Measurements from ENCODE around the gene WEE2. TPM values are rescaled to one million over a fixed set of nuclear protein-coding genes. Genes with fewer than 3 reads are reported as not detected.

WEE2 gene
- 0.10 and 0.12 TPM in 2 replicates for total RNA-seq

DNA sequence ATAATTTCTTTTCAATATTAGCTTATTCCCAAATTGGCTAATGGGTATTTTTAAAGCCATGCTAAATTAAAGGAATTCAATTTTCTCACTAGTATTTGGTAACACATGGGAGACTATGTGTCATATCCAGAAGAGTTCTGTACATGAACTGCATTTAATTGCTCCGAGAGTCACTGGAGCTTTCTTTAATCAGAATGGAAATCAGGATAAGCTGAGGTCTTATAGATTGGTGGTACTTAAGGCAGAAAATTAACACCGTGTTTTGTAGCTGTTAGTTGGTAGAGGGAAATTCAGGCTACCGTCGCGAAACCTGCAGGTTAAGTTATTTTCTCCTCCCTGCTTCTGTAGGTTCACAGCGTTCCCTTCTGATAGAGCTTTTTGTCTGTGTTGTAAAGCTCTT, at the start of gene WEE2:
Gene WEE2, plus strand, starts transcription at position 3 of the 400 bp plus-strand sequence. CDS start 406 bp downstream, outside the sequence.
- H3K4me1 Mint-ChIP-seq (ENCODE audit: low read depth), result peaks cover 12% of the 10 kb centered on the region
- H3K9me3 Mint-ChIP-seq, result no peaks in the 10 kb centered on the region
- H3K36me3 Mint-ChIP-seq (ENCODE audit: low read depth), result no peaks in the 10 kb centered on the region
- no peak within 1 kb of the TSS for H3K4me3 Mint-ChIP-seq
- H3K27me3 Mint-ChIP-seq (ENCODE audit: insufficient read depth), result peaks cover 8% of the 10 kb centered on the region
- no peak for DNase-seq (ENCODE audit: low spot score)
- intact Hi-C loops (cut with micrococcal nuclease), result no loop called here
- H3K27ac Mint-ChIP-seq, result no peak within 1 kb of the TSS

GRCh38 chr7:141659501-141659900, 48.7 kb upstream of the WEE2 start:
- no peak for DNase-seq (ENCODE audit: low spot score)
- Mint-ChIP-seq H3K27ac (no peak overlapping the region), H3K9me3 (no peaks in the 10 kb centered on the region), H3K27me3 (ENCODE audit: insufficient read depth) (no peaks in the 10 kb centered on the region), H3K36me3 (ENCODE audit: low read depth) (peaks cover 44% of the 10 kb centered on the region), H3K4me1 (ENCODE audit: low read depth) (peaks cover 46% of the 10 kb centered on the region), H3K4me3 (no peak overlapping the region)
- intact Hi-C loops (cut with micrococcal nuclease), result no loop called here

DNA sequence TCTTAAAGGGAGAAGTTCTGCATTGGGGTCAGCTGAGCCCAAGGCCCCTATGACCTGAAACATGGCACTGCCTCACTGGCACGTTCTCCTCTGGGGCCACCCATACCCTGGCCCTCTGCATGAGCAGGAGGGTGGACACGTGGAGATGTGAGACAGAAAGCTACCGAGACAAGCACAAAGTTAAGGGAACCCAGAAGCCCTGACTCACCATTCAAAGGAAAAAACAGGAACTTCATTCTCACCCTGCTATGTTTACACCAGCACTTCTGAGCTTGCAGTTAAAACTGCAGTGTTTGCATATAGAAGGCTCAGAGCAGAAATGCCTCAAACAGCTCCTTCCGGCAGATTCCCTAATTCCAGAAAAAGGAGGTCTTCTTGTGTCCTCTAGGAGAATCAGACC, 47.9 kb upstream of the WEE2 start:
- no peaks in the 10 kb centered on the region for H3K9me3 Mint-ChIP-seq
- peaks cover 38% of the 10 kb centered on the region for H3K36me3 Mint-ChIP-seq (ENCODE audit: low read depth)
- no peak for DNase-seq (ENCODE audit: low spot score)
- intact Hi-C loops (cut with micrococcal nuclease), result no loop called here
- H3K4me3 Mint-ChIP-seq, result no peak overlapping the region
- no peak overlapping the region for H3K27ac Mint-ChIP-seq
- peaks cover 41% of the 10 kb centered on the region for H3K4me1 Mint-ChIP-seq (ENCODE audit: low read depth)
- H3K27me3 Mint-ChIP-seq (ENCODE audit: insufficient read depth), result no peaks in the 10 kb centered on the region

- Mint-ChIP-seq H3K27me3 (ENCODE audit: insufficient read depth) (no peaks in the 10 kb centered on the region), H3K4me1 (ENCODE audit: low read depth) (peaks cover 41% of the 10 kb centered on the region)
- intact Hi-C loops (cut with micrococcal nuclease), result no loop called here
Observed at GRCh38 chr7:141663081-141663849, 44.9 kb upstream of the WEE2 start.

GRCh38 chr7:141664450-141664849, 43.7 kb upstream of the WEE2 start:
- intact Hi-C loops (cut with micrococcal nuclease), result no loop called here
- peak overlapping the region; percentile 21 for H3K27ac Mint-ChIP-seq

More at GRCh38 chr7:141663081-141663849, 44.9 kb upstream of the WEE2 start:
- Mint-ChIP-seq H3K9me3 (no peaks in the 10 kb centered on the region), H3K27ac (peak overlapping the region; percentile 65), H3K4me3 (no peak overlapping the region), H3K36me3 (ENCODE audit: low read depth) (peaks cover 44% of the 10 kb centered on the region)
- no peak for DNase-seq (ENCODE audit: low spot score)

DNA sequence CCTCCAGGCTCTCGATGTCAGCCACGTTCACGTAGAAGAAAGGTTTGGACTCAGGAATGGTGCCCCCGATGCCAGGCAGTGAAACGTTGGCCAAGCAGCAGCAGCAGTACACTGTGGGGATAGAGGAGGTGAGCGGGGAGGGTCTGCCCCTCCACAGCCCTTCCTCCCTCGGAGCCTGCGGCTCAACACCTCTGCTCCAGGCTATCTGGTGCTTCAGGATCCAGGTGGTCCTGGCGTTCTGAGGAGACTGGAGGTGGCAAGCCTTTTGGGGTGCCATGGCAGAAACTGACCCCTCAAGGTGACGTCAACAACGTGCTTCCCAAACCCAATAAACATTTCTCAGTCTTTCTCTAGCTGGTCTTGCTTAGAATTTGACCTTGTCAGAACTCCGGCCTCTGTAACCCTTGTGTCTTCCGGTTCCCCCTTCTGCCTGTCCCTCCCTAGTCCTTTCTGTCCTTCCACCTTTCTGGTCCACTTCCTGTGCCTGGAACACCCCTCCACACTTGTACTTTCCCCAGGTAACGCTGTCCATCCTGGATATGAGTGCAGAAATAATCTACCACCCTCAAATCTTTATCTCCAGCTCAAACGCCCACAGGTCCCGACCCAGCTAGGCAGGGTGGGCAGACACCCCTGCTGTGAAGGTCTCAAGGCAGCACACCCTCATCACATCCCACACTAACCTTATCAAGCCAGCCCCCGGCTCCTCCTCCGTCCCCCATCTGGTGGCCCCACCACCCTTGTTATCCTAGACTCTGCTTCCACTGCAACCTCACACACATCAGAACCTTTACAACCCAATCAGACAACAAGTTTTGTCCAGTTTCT, 42.7 kb upstream of the WEE2 start:
- H3K36me3 Mint-ChIP-seq (ENCODE audit: low read depth), result peaks cover 45% of the 10 kb centered on the region

More at GRCh38 chr7:141664450-141664849, 43.7 kb upstream of the WEE2 start:
- DNase-seq (ENCODE audit: low spot score), result no peak
- Mint-ChIP-seq H3K9me3 (no peaks in the 10 kb centered on the region), H3K4me1 (ENCODE audit: low read depth) (peaks cover 41% of the 10 kb centered on the region), H3K36me3 (ENCODE audit: low read depth) (peaks cover 46% of the 10 kb centered on the region), H3K27me3 (ENCODE audit: insufficient read depth) (no peaks in the 10 kb centered on the region), H3K4me3 (no peak overlapping the region)

DNA sequence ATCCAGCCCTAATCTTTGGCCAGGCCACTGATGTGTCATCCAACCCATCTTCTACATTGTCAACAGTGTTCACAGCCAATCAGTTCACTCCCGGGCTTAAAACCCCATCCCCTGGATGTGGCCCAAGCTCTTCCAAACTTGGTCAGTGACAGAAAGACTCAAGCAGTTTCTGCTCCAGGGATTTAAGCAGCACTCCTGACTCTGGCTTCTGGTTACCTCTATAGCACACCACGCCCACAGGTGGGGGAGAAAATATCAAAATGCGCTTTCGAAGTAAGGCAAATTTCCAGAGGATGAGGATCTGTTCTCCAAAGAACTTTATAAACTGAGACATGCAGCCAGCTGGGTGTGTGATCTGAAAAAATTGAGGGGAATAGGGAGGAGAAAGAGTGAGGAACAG, 42.1 kb upstream of the WEE2 start:
- no peaks in the 10 kb centered on the region for H3K9me3 Mint-ChIP-seq
- H3K36me3 Mint-ChIP-seq (ENCODE audit: low read depth), result peaks cover 48% of the 10 kb centered on the region
- no peak overlapping the region for H3K4me3 Mint-ChIP-seq
- peaks cover 29% of the 10 kb centered on the region for H3K4me1 Mint-ChIP-seq (ENCODE audit: low read depth)
- no peak for DNase-seq (ENCODE audit: low spot score)
- no peaks in the 10 kb centered on the region for H3K27me3 Mint-ChIP-seq (ENCODE audit: insufficient read depth)
- peak overlapping the region; percentile 24 for H3K27ac Mint-ChIP-seq
- intact Hi-C loops (cut with micrococcal nuclease), result no loop called here

More for the DNA sequence above, 42.7 kb upstream of the WEE2 start:
- Mint-ChIP-seq H3K27me3 (ENCODE audit: insufficient read depth) (no peaks in the 10 kb centered on the region), H3K27ac (peak overlapping the region; percentile 32), H3K4me3 (no peak overlapping the region), H3K9me3 (no peaks in the 10 kb centered on the region), H3K4me1 (ENCODE audit: low read depth) (peaks cover 33% of the 10 kb centered on the region)
- intact Hi-C loops (cut with micrococcal nuclease), result no loop called here
- DNase-seq (ENCODE audit: low spot score), result no peak

DNA sequence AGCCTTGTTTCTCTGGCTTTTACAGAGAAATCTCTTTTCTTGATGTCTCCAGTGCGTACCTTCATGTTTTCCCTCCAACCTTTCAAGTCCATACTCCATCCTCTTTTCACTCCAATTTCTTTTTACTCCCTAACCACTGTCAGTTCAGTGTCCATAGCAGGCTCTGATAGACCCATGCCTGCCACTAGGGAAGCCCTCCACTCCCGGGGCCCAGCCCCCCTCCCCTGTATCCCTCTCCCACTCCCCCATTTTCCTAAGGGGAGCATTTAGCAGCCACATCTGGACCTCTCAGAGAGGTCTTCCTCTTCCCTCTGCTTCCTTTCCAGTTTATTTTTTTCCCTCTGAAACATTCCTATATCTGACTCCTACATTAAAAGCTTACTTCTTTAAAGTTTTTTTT, 39.3 kb upstream of the WEE2 start:
- H3K27ac Mint-ChIP-seq, result peak overlapping the region; percentile 45
- H3K4me1 Mint-ChIP-seq (ENCODE audit: low read depth), result peaks cover 5% of the 10 kb centered on the region
- H3K36me3 Mint-ChIP-seq (ENCODE audit: low read depth), result peaks cover 44% of the 10 kb centered on the region
- no peak overlapping the region for H3K4me3 Mint-ChIP-seq
- no peak for DNase-seq (ENCODE audit: low spot score)
- no peaks in the 10 kb centered on the region for H3K27me3 Mint-ChIP-seq (ENCODE audit: insufficient read depth)
- intact Hi-C loops (cut with micrococcal nuclease), result no loop called here
- no peaks in the 10 kb centered on the region for H3K9me3 Mint-ChIP-seq

DNA sequence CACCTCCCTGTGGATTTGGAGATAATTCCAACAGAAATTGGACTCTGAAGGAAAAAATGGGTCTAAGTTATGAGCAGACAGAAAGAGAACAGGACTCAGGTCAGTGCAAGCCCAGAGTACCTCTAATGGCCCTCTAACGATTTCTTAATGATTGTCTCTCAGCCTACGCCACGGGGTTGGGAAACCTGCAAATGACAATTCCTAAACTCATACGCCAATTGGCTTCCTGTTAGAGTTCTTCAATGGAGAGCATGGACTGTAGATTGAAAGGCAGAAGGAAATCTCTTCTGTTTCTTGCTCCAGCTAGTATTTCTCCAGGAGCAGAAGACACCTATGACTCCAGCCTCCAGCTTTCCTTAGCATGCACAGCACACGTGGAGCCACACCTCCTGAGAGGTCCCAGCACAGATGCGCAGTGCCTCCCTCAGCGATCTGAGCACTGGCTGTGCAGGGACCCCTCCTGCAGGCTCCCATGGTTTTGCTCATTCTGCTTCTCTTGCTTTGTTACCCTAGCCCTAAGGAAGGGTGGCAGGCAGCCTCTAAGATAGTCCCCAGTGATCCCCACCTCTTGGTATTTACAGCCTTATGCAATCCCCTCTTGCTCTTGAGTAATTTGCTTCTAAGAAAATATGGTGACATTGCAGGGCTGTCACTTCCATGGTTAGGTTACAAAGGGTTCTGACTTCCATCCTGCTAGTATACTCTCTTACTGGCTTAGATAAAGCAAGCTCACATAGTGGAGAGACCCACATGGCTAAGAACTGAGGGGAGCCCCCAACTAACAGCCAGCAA, 36.3 kb upstream of the WEE2 start:
- H3K4me3 Mint-ChIP-seq, result no peak overlapping the region
- no peak overlapping the region for H3K27ac Mint-ChIP-seq
- no peaks in the 10 kb centered on the region for H3K27me3 Mint-ChIP-seq (ENCODE audit: insufficient read depth)
- DNase-seq (ENCODE audit: low spot score), result no peak
- peaks cover 38% of the 10 kb centered on the region for H3K36me3 Mint-ChIP-seq (ENCODE audit: low read depth)
- H3K4me1 Mint-ChIP-seq (ENCODE audit: low read depth), result peaks cover 30% of the 10 kb centered on the region
- intact Hi-C loops (cut with micrococcal nuclease), result no loop called here
- no peaks in the 10 kb centered on the region for H3K9me3 Mint-ChIP-seq

GRCh38 chr7:141673346-141673745, 34.8 kb upstream of the WEE2 start:
- Mint-ChIP-seq H3K36me3 (ENCODE audit: low read depth) (peaks cover 34% of the 10 kb centered on the region), H3K9me3 (no peaks in the 10 kb centered on the region), H3K4me1 (ENCODE audit: low read depth) (peaks cover 34% of the 10 kb centered on the region), H3K27ac (no peak overlapping the region), H3K4me3 (no peak overlapping the region), H3K27me3 (ENCODE audit: insufficient read depth) (no peaks in the 10 kb centered on the region)
- DNase-seq (ENCODE audit: low spot score), result no peak
- intact Hi-C loops (cut with micrococcal nuclease), result no loop called here

DNA sequence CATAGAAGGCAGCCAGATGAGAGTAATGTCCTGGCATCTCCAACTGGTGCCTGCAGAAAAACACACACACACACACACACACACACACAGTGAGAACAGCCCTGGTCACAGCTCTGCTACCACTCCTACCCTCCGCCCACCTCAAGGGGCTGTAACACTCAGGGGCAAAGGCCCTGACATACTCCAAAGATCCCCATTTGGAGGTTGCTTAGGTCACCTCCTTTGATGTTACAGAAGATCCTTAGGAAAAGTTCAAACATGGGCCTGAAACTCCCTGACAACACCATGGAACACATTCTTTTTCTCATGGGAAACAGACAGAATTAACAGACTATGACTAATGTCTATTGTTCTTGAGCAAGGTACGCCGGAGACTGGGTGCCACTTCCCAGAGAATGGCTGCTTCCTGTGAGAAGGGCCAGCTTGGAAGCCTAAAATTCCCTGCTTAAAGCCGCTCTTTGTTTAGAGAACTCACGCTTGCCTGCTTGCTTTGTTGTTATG, 33.9 kb upstream of the WEE2 start:
- Mint-ChIP-seq H3K27ac (peak overlapping the region; percentile 11), H3K4me3 (no peak overlapping the region), H3K27me3 (ENCODE audit: insufficient read depth) (no peaks in the 10 kb centered on the region), H3K36me3 (ENCODE audit: low read depth) (peaks cover 32% of the 10 kb centered on the region), H3K4me1 (ENCODE audit: low read depth) (peaks cover 43% of the 10 kb centered on the region), H3K9me3 (no peaks in the 10 kb centered on the region)
- intact Hi-C loops (cut with micrococcal nuclease), result no loop called here
- no peak for DNase-seq (ENCODE audit: low spot score)

DNA sequence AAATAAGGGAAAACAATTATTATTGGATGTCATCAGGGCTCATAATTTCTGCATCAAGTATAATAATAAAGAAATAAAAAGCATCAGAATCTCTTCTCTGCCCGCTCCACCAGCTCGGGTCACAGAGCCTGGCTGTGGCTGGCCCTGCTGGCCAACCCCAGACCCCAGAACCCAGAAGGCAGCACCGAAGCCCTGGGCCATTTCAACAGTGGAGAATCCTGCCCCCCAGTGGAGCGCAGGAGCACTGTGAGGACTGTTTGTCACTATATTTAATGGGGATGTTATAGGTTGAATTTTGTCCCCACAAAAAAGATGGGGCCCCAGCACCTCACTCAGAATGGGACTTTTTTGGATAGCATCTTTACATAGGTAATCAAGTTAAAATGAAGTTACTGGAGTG, 33.5 kb upstream of the WEE2 start:
- DNase-seq (ENCODE audit: low spot score), result no peak
- Mint-ChIP-seq H3K36me3 (ENCODE audit: low read depth) (peaks cover 32% of the 10 kb centered on the region), H3K27ac (peak overlapping the region; percentile 75), H3K4me3 (no peak overlapping the region), H3K27me3 (ENCODE audit: insufficient read depth) (no peaks in the 10 kb centered on the region), H3K4me1 (ENCODE audit: low read depth) (peaks cover 45% of the 10 kb centered on the region), H3K9me3 (no peaks in the 10 kb centered on the region)
- intact Hi-C loops (cut with micrococcal nuclease), result loop anchor here (1.0 kb wide), 2 partner anchors 27 to 64 kb away; partner anchors contain the start of gene SSBP1
